CD14-positive monocyte (primary cell): ENCODE data around the gene CLEC17A. TPM values are rescaled to one million over a fixed set of nuclear protein-coding genes. Genes with fewer than 3 reads are reported as not detected.

Experiments
- DNase-seq, 3 donors: peaks; one replicate each; pipeline ENCODE4 v3.0.0-alpha.2; 2011 to 2022
- H2AFZ ChIP-seq: 2 replicates; pipeline ENCODE4 v1.6.0; 2012; ENCODE audit warnings: mild to moderate bottlenecking, low read depth, low read length, inconsistent platforms; ENCODE audit not compliant: insufficient read depth, poor library complexity, severe bottlenecking
- H3K27ac ChIP-seq, 2 donors: 1 replicate in 1 of 2; 2 replicates in 1 of 2; pipeline ENCODE4 v1.5.1; 2012 to 2013; ENCODE audit warnings: low read length in 2 of 2, control low read depth in 1 of 2, inconsistent platforms in 1 of 2, low read depth in 1 of 2, mild to moderate bottlenecking in 1 of 2
- H3K27me3 ChIP-seq, 2 donors: one replicate each; pipeline versions ENCODE4 v1.6.0 to v1.6.1; 2011 to 2013; ENCODE audit warnings: low read length in 2 of 2; ENCODE audit not compliant: control insufficient read depth in 2 of 2, insufficient read depth in 2 of 2
- H3K36me3 ChIP-seq, 2 donors: replicated peaks in 1 of 2; 1 replicate in 1 of 2; 2 replicates in 1 of 2; pipeline versions ENCODE4 v1.5.1 to v1.6.1; 2012 to 2013; ENCODE audit warnings: low read length in 2 of 2, control low read depth in 1 of 2, inconsistent platforms in 1 of 2, mild to moderate bottlenecking in 1 of 2; ENCODE audit not compliant: insufficient read depth in 2 of 2, control insufficient read depth in 1 of 2
- H3K4me1 ChIP-seq, 2 donors: 1 replicate in 1 of 2; 2 replicates in 1 of 2; pipeline versions ENCODE4 v1.5.1 to v1.6.1; 2012 to 2013; ENCODE audit warnings: low read length in 2 of 2, control low read depth in 1 of 2, inconsistent platforms in 1 of 2, mild to moderate bottlenecking in 1 of 2, moderate library complexity in 1 of 2; ENCODE audit not compliant: insufficient read depth in 2 of 2, control insufficient read depth in 1 of 2
- H3K4me2 ChIP-seq: replicated peaks from 2 replicates; pipeline ENCODE3; 2012; ENCODE audit warnings: low read length, moderate library complexity, mild to moderate bottlenecking; ENCODE audit not compliant: poor library complexity, severe bottlenecking; ENCODE audit errors: extremely low read depth
- H3K4me3 ChIP-seq, 3 experiments: fragments of 200-600 bp in 1 of 3; sonication (generic) in 1 of 3; replicated peaks in 1 of 3; 1 replicate in 2 of 3; 2 replicates in 1 of 3; pipeline ENCODE4 v1.5.1; 2011 to 2013; ENCODE audit warnings: low read length in 3 of 3, mild to moderate bottlenecking in 3 of 3, control low read depth in 2 of 3, low read depth in 2 of 3, inconsistent platforms in 1 of 3, moderate library complexity in 1 of 3
- H3K79me2 ChIP-seq: 2 replicates; pipeline ENCODE4 v1.6.0; 2012; ENCODE audit warnings: mild to moderate bottlenecking, control low read depth, inconsistent platforms, low read length, moderate library complexity; ENCODE audit not compliant: insufficient read depth
- H3K9ac ChIP-seq: 2 replicates; pipeline ENCODE4 v1.6.0; 2017; ENCODE audit warnings: low read length, mild to moderate bottlenecking; ENCODE audit not compliant: insufficient read depth, poor library complexity, severe bottlenecking
- H3K9me3 ChIP-seq, 2 donors: replicated peaks in 1 of 2; 1 replicate in 1 of 2; 2 replicates in 1 of 2; pipeline versions ENCODE4 v1.5.1 to v1.6.1; 2012 to 2013; ENCODE audit warnings: low read length in 2 of 2, control low read depth in 1 of 2; ENCODE audit not compliant: control insufficient read depth in 1 of 2, insufficient read depth in 1 of 2
- H4K20me1 ChIP-seq: 2 replicates; pipeline ENCODE4 v1.6.0; 2012; ENCODE audit warnings: mild to moderate bottlenecking, low read length, control low read depth, moderate library complexity; ENCODE audit not compliant: insufficient read depth
- H3K27ac Mint-ChIP-seq, 7 donors: one replicate each; pipeline ENCODE4 v1.8.0; 2020; ENCODE audit warnings: mild to moderate bottlenecking in 7 of 7, mixed read lengths in 7 of 7, moderate library complexity in 6 of 7, inconsistent platforms in 2 of 7
- H3K27me3 Mint-ChIP-seq, 3 donors: one replicate each; pipeline ENCODE4 v1.8.0; 2021 to 2022; ENCODE audit warnings: low read depth in 3 of 3, mild to moderate bottlenecking in 3 of 3, mixed read lengths in 3 of 3, moderate library complexity in 3 of 3, inconsistent platforms in 1 of 3
- H3K36me3 Mint-ChIP-seq, 2 donors: one replicate each; pipeline ENCODE4 v1.8.0; 2020; ENCODE audit warnings: mixed read lengths in 2 of 2, inconsistent platforms in 1 of 2, mild to moderate bottlenecking in 1 of 2
- H3K4me1 Mint-ChIP-seq: one replicate; pipeline ENCODE4 v1.8.0; 2020; ENCODE audit warnings: mild to moderate bottlenecking, mixed read lengths
- H3K4me3 Mint-ChIP-seq, 2 donors: one replicate each; pipeline ENCODE4 v1.8.0; 2020; ENCODE audit warnings: mild to moderate bottlenecking in 2 of 2, mixed read lengths in 2 of 2, moderate library complexity in 1 of 2
- H3K9me3 Mint-ChIP-seq, 7 donors: one replicate each; pipeline ENCODE4 v1.8.0; 2020 to 2022; ENCODE audit warnings: mixed read lengths in 7 of 7, mild to moderate bottlenecking in 6 of 7, moderate library complexity in 6 of 7, inconsistent platforms in 2 of 7
- CTCF ChIP-seq: fragments of 200-600 bp; IDR thresholded peaks from one replicate; pipeline ENCODE4 v1.8.0; 2022; ENCODE audit warnings: antibody characterized with exemption, mild to moderate bottlenecking
- WGBS: methylation state at CpG from one replicate; pipeline ENCODE4 v1.1.5; 2013; ENCODE audit warnings: missing lambda C conversion rate; ENCODE audit not compliant: insufficient coverage; 5-methylcytosine and 5-hydroxymethylcytosine counted together
- intact Hi-C, 2 donors: fragments of 100-400 bp; cut with micrococcal nuclease; formaldehyde crosslinking; loops; one replicate each; pipeline versions ENCODE4 v1.15.0 to v1.15.1; 2023
- polyA plus RNA-seq, 3 donors: library from polyadenylated mRNA; depleted of rRNA in 1 of 3; unstranded in 2 of 3; stranded (reverse) in 1 of 3; fragments of 300-500 nt in 2 of 3; fragments of >200 nt in 1 of 3; fragmentation: Illumina TruSeq in 2 of 3; gene quantifications; 1 replicate in 2 of 3; 2 replicates in 1 of 3; pipeline ENCODE4 v1.2.3, GENCODE V29; 2012 to 2021

CLEC17A gene
- polyA plus RNA-seq, 3 donors = 0.62 to 3.4 (median 2.6) TPM

- no peak overlapping the region for H3K27ac ChIP-seq
- peaks cover 5% of the 10 kb centered on the region for H4K20me1 ChIP-seq
- H3K4me1 ChIP-seq = peaks cover 10 to 12% of the 10 kb centered on the region in 2 donors
- no peak overlapping the region for H3K9ac ChIP-seq
- Mint-ChIP-seq H3K4me1 (peaks cover 18% of the 10 kb centered on the region), H3K27ac (peak overlapping the region in 1 of 7 donors; percentile 53), H3K9me3 (peaks cover 0 to 2% (median 0%) of the 10 kb centered on the region in 7 donors), H3K36me3 (peaks cover 12 to 15% of the 10 kb centered on the region in 2 donors), H3K4me3 (peak overlapping the region; percentile 51 to 67), H3K27me3 (peaks cover 0 to 2% (median 0%) of the 10 kb centered on the region in 3 donors)
- H2AFZ ChIP-seq = no peak overlapping the region
- 50% methylated on average over 14 of the region's 24 CpGs for WGBS
- H3K27me3 ChIP-seq = no peaks in the 10 kb centered on the region
- H3K79me2 ChIP-seq = peaks cover 58% of the 10 kb centered on the region
- no peak for TF ChIP-seq CTCF
- peaks cover 0 to 2% of the 10 kb centered on the region in 2 donors for H3K36me3 ChIP-seq
- H3K4me2 ChIP-seq = peak overlapping the region; percentile 51
- peak in 1 of 3 donors; percentile 27 for DNase-seq
- H3K9me3 ChIP-seq = no peaks in the 10 kb centered on the region
- peak overlapping the region in 1 of 3 experiments; percentile 45 for H3K4me3 ChIP-seq
- intact Hi-C loops = no loop called here
These were observed 45.8 kb upstream of the CLEC17A start for GRCh38 chr19:14536926-14537692.

- WGBS = 97% methylated on average over 16 of the region's 19 CpGs
These were observed 42.0 kb upstream of the CLEC17A start for GRCh38 chr19:14540741-14541525.

More at GRCh38 chr19:14540741-14541525, 42.0 kb upstream of the CLEC17A start:
- peaks cover 57% of the 10 kb centered on the region for H3K79me2 ChIP-seq
- TF ChIP-seq CTCF = no peak
- H3K4me1 ChIP-seq = peaks cover 4 to 6% of the 10 kb centered on the region in 2 donors
- peak overlapping the region in 4 of 7 donors; percentile 13 to 65 (median 38) for H3K27ac Mint-ChIP-seq
- H3K36me3 ChIP-seq = no peaks in the 10 kb centered on the region
- no peaks in the 10 kb centered on the region for H3K27me3 ChIP-seq
- no peak overlapping the region for H2AFZ ChIP-seq
- no peak overlapping the region for H3K4me3 ChIP-seq
- H3K9me3 ChIP-seq = no peaks in the 10 kb centered on the region
- no peak overlapping the region for H3K27ac ChIP-seq
- DNase-seq = no peak
- H3K27me3 Mint-ChIP-seq = peaks cover 0 to 3% (median 2%) of the 10 kb centered on the region in 3 donors
- peaks cover 5% of the 10 kb centered on the region for H4K20me1 ChIP-seq
- no peaks in the 10 kb centered on the region for H3K9me3 Mint-ChIP-seq
- H3K9ac ChIP-seq = no peak overlapping the region
- H3K4me1 Mint-ChIP-seq = peaks cover 18% of the 10 kb centered on the region
- peaks cover 9 to 16% of the 10 kb centered on the region in 2 donors for H3K36me3 Mint-ChIP-seq
- intact Hi-C loops = no loop called here
- no peak overlapping the region for H3K4me3 Mint-ChIP-seq
- no peak overlapping the region for H3K4me2 ChIP-seq
